ENCODE measurements around the gene HINFP. TPM values are rescaled to one million over a fixed set of nuclear protein-coding genes. Genes with fewer than 3 reads are reported as not detected.

HINFP gene
- 10 to 100 TPM; 12.3 to 37.5 (median 19.3) TPM for polyA plus RNA-seq
- long read RNA-seq, donor 1, partial matches to known transcripts = 0 of 6 reads
- long read RNA-seq, donor 1, other reads (novel, unspliced or antisense) = 0 of 6 reads
- long read RNA-seq, donor 2 = 0 reads
- long read RNA-seq, donor 3, partial matches to known transcripts = 0 of 1 reads
- long read RNA-seq, donor 3, other reads (novel, unspliced or antisense) = 0 of 1 reads
- long read RNA-seq, donor 4 = 0 reads
- long read RNA-seq, donor 5 = 0 reads
- long read RNA-seq, donor 6, partial matches to known transcripts = 0 of 2 reads
- long read RNA-seq, donor 6, other reads (novel, unspliced or antisense) = 0 of 2 reads
- long read RNA-seq, donor 7 = 0 reads
- long read RNA-seq, donor 8 = 0 reads
- long read RNA-seq, donor 9 = 0 reads
- long read RNA-seq, donor 10, partial matches to known transcripts = 0 of 1 reads
- long read RNA-seq, donor 10, other reads (novel, unspliced or antisense) = 0 of 1 reads

- peak; percentile 99 for DNase-seq
- Histone ChIP-seq H3K4me3 (ENCODE audit: low read depth in 1 of 3, low read length in 3 of 3) (peak within 1 kb of the TSS; percentile 84 to 91 (median 85)), H3K9me3 (ENCODE audit: control insufficient read depth in 2 of 2, insufficient read depth in 1 of 2, low read depth in 1 of 2, low read length in 1 of 2) (no peaks in the 10 kb centered on the region), H3K36me3 (ENCODE audit: control insufficient read depth in 3 of 3, insufficient read depth in 2 of 3, low read depth in 1 of 3, low read length in 3 of 3) (peaks cover 0 to 27% (median 8%) of the 10 kb centered on the region in 3 donors), H3K27ac (ENCODE audit: low read depth in 1 of 3, low read length in 2 of 3) (peak within 1 kb of the TSS; percentile 71 to 89 (median 84)), H3K4me1 (ENCODE audit: control insufficient read depth in 3 of 3, insufficient read depth in 2 of 3, low read depth in 1 of 3, low read length in 2 of 3) (peaks cover 1 to 22% (median 6%) of the 10 kb centered on the region in 3 donors), H3K27me3 (ENCODE audit: control insufficient read depth in 3 of 3, insufficient read depth in 3 of 3, low read length in 3 of 3) (no peaks in the 10 kb centered on the region)
- no peak for FAIRE-seq
- WGBS, 3 donors = 0 to 1% (median 1%) methylated on average over 47 to 54 of the region's 54 CpGs
Measured at GRCh38 chr11:119121008-119121810, at the start of gene HINFP. Gene HINFP, plus strand, starts transcription at chr11:119121580. Its CDS starts 5,365 bp downstream, at chr11:119126945.

- DNase-seq (peak; percentile 83 to 90), FAIRE-seq (no peak)
- H3K27ac ChIP-seq (ENCODE audit: low read depth in 1 of 3, low read length in 2 of 3) = peak overlapping the region; percentile 18 to 81 (median 79)
- WGBS, 3 donors = 20 to 67% (median 42%) methylated on average over 11 of the region's 11 CpGs
- no peaks in the 10 kb centered on the region for H3K9me3 ChIP-seq (ENCODE audit: control insufficient read depth in 2 of 2, insufficient read depth in 1 of 2, low read depth in 1 of 2, low read length in 1 of 2)
- H3K4me1 ChIP-seq (ENCODE audit: control insufficient read depth in 3 of 3, insufficient read depth in 2 of 3, low read depth in 1 of 3, low read length in 2 of 3) = peaks cover 0 to 52% (median 13%) of the 10 kb centered on the region in 3 donors
- H3K4me3 ChIP-seq (ENCODE audit: low read depth in 1 of 3, low read length in 3 of 3) = no peak overlapping the region
- H3K36me3 ChIP-seq (ENCODE audit: control insufficient read depth in 3 of 3, insufficient read depth in 2 of 3, low read depth in 1 of 3, low read length in 3 of 3) = peaks cover 19 to 93% (median 26%) of the 10 kb centered on the region in 3 donors
- no peaks in the 10 kb centered on the region for H3K27me3 ChIP-seq (ENCODE audit: control insufficient read depth in 3 of 3, insufficient read depth in 3 of 3, low read length in 3 of 3)
Measured at GRCh38 chr11:119077839-119078238, 43.5 kb upstream of the HINFP start.

- WGBS, 3 donors = 93 to 94% (median 94%) methylated on average over 19 of the region's 19 CpGs
- H3K4me3 ChIP-seq (ENCODE audit: low read depth in 1 of 3, low read length in 3 of 3) = no peak overlapping the region
- no peak for FAIRE-seq
- H3K4me1 ChIP-seq (ENCODE audit: control insufficient read depth in 3 of 3, insufficient read depth in 2 of 3, low read depth in 1 of 3, low read length in 2 of 3) = peaks cover 0 to 52% (median 13%) of the 10 kb centered on the region in 3 donors
- no peaks in the 10 kb centered on the region for H3K27me3 ChIP-seq (ENCODE audit: control insufficient read depth in 3 of 3, insufficient read depth in 3 of 3, low read length in 3 of 3)
- peak overlapping the region in 2 of 3 donors; percentile 79 to 81 for H3K27ac ChIP-seq (ENCODE audit: low read depth in 1 of 3, low read length in 2 of 3)
- peaks cover 17 to 89% (median 23%) of the 10 kb centered on the region in 3 donors for H3K36me3 ChIP-seq (ENCODE audit: control insufficient read depth in 3 of 3, insufficient read depth in 2 of 3, low read depth in 1 of 3, low read length in 3 of 3)
- no peaks in the 10 kb centered on the region for H3K9me3 ChIP-seq (ENCODE audit: control insufficient read depth in 2 of 2, insufficient read depth in 1 of 2, low read depth in 1 of 2, low read length in 1 of 2)
- no peak for DNase-seq
Measured at GRCh38 chr11:119078675-119079420, 42.5 kb upstream of the HINFP start.

GRCh38 chr11:119081682-119082260, 39.6 kb upstream of the HINFP start:
- Histone ChIP-seq H3K4me3 (ENCODE audit: low read depth in 1 of 3, low read length in 3 of 3) (no peak overlapping the region), H3K27me3 (ENCODE audit: control insufficient read depth in 3 of 3, insufficient read depth in 3 of 3, low read length in 3 of 3) (no peaks in the 10 kb centered on the region), H3K27ac (ENCODE audit: low read depth in 1 of 3, low read length in 2 of 3) (peak overlapping the region; percentile 24 to 69 (median 60)), H3K4me1 (ENCODE audit: control insufficient read depth in 3 of 3, insufficient read depth in 2 of 3, low read depth in 1 of 3, low read length in 2 of 3) (peaks cover 3 to 60% (median 12%) of the 10 kb centered on the region in 3 donors), H3K36me3 (ENCODE audit: control insufficient read depth in 3 of 3, insufficient read depth in 2 of 3, low read depth in 1 of 3, low read length in 3 of 3) (peaks cover 15 to 68% (median 19%) of the 10 kb centered on the region in 3 donors), H3K9me3 (ENCODE audit: control insufficient read depth in 2 of 2, insufficient read depth in 1 of 2, low read depth in 1 of 2, low read length in 1 of 2) (no peaks in the 10 kb centered on the region)
- WGBS, 3 donors = 59 to 71% (median 70%) methylated on average over 7 of the region's 7 CpGs
- DNase-seq (no peak), FAIRE-seq (no peak)

GRCh38 chr11:119084663-119085436, 36.5 kb upstream of the HINFP start, which contains the start of gene HMBS:
Gene HMBS, plus strand, starts transcription at chr11:119084881. Its CDS starts 153 bp downstream, at chr11:119085034.
- H3K27ac ChIP-seq (ENCODE audit: low read depth in 1 of 3, low read length in 2 of 3) = peak within 1 kb of the TSS; percentile 38 to 92 (median 91)
- WGBS, 3 donors = 0% methylated on average over 43 to 45 of the region's 45 CpGs
- no peaks in the 10 kb centered on the region for H3K9me3 ChIP-seq (ENCODE audit: control insufficient read depth in 2 of 2, insufficient read depth in 1 of 2, low read depth in 1 of 2, low read length in 1 of 2)
- peak within 1 kb of the TSS; percentile 60 to 73 (median 70) for H3K4me3 ChIP-seq (ENCODE audit: low read depth in 1 of 3, low read length in 3 of 3)
- DNase-seq (peak; percentile 97 to 98), FAIRE-seq (no peak)
- H3K36me3 ChIP-seq (ENCODE audit: control insufficient read depth in 3 of 3, insufficient read depth in 2 of 3, low read depth in 1 of 3, low read length in 3 of 3) = peaks cover 5 to 58% (median 13%) of the 10 kb centered on the region in 3 donors
- peaks cover 3 to 39% (median 3%) of the 10 kb centered on the region in 3 donors for H3K4me1 ChIP-seq (ENCODE audit: control insufficient read depth in 3 of 3, insufficient read depth in 2 of 3, low read depth in 1 of 3, low read length in 2 of 3)
- H3K27me3 ChIP-seq (ENCODE audit: control insufficient read depth in 3 of 3, insufficient read depth in 3 of 3, low read length in 3 of 3) = no peaks in the 10 kb centered on the region

GRCh38 chr11:119085437-119085847, 35.9 kb upstream of the HINFP start:
- FAIRE-seq (no peak), DNase-seq (no peak)
- Histone ChIP-seq H3K4me1 (ENCODE audit: control insufficient read depth in 3 of 3, insufficient read depth in 2 of 3, low read depth in 1 of 3, low read length in 2 of 3) (peaks cover 3 to 33% (median 3%) of the 10 kb centered on the region in 3 donors), H3K36me3 (ENCODE audit: control insufficient read depth in 3 of 3, insufficient read depth in 2 of 3, low read depth in 1 of 3, low read length in 3 of 3) (peaks cover 5 to 56% (median 13%) of the 10 kb centered on the region in 3 donors), H3K27ac (ENCODE audit: low read depth in 1 of 3, low read length in 2 of 3) (peak overlapping the region; percentile 37 to 92 (median 91)), H3K4me3 (ENCODE audit: low read depth in 1 of 3, low read length in 3 of 3) (peak overlapping the region; percentile 60 to 73 (median 70)), H3K9me3 (ENCODE audit: control insufficient read depth in 2 of 2, insufficient read depth in 1 of 2, low read depth in 1 of 2, low read length in 1 of 2) (no peaks in the 10 kb centered on the region), H3K27me3 (ENCODE audit: control insufficient read depth in 3 of 3, insufficient read depth in 3 of 3, low read length in 3 of 3) (no peaks in the 10 kb centered on the region)
- 1% methylated on average over 13 of the region's 13 CpGs for WGBS, 3 donors

GRCh38 chr11:119087123-119087522, 34.3 kb upstream of the HINFP start:
- no peak for FAIRE-seq
- H3K4me3 ChIP-seq (ENCODE audit: low read depth in 1 of 3, low read length in 3 of 3) = no peak overlapping the region
- no peaks in the 10 kb centered on the region for H3K27me3 ChIP-seq (ENCODE audit: control insufficient read depth in 3 of 3, insufficient read depth in 3 of 3, low read length in 3 of 3)
- no peak for DNase-seq
- WGBS, 3 donors = 75 to 87% (median 84%) methylated on average over 6 of the region's 6 CpGs
- H3K27ac ChIP-seq (ENCODE audit: low read depth in 1 of 3, low read length in 2 of 3) = no peak overlapping the region
- peaks cover 0 to 48% (median 3%) of the 10 kb centered on the region in 3 donors for H3K36me3 ChIP-seq (ENCODE audit: control insufficient read depth in 3 of 3, insufficient read depth in 2 of 3, low read depth in 1 of 3, low read length in 3 of 3)
- peaks cover 0 to 23% (median 3%) of the 10 kb centered on the region in 3 donors for H3K4me1 ChIP-seq (ENCODE audit: control insufficient read depth in 3 of 3, insufficient read depth in 2 of 3, low read depth in 1 of 3, low read length in 2 of 3)
- no peaks in the 10 kb centered on the region for H3K9me3 ChIP-seq (ENCODE audit: control insufficient read depth in 2 of 2, insufficient read depth in 1 of 2, low read depth in 1 of 2, low read length in 1 of 2)

All from small intestine (tissue), 16 donors.